ENCODE measurements around the gene FICD.

DNA sequence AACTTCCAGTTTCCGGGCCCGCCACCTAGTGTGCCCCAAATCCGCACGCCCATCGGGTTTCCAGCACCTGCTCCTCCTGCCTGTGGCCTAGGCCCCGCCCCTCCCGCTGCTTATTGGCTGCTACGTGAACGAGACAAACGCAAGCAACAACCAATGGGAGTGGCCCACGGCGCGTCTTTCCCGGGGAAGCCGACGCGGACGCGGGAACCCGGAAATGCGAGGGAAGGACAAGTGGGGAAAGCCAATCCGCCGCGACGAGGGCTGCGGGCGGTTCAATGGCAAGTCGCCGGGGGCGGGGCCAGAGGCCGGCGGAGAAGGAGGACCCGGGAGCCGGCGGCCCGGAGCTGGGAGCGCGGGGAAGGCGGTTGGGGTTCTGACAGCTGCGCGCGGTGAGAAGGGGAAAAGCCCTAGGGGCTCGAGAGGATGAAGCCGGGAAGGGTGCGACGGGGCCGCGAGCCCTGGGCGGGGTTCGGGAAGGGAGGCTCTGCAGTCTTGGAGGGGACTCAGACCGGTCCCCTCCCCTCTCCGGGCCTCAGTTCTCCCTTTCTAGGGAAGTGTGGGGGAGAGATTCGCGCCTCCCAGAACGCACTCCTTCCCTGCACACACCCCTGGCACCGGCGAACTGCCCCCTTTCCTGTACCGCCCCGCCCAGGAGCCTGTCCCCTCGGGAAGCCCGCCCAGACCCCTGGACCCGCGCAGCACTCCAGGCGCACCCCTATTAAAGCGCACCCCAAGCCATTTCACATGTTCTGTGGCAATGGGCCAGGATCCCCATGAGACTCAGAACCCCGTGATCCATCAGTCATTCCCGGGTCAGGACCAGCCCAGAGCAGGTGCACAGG lies at the start of gene FICD:
- no peak for TF ChIP-seq EZH2 (IDR thresholded peaks at IDR 0.05; ENCODE audit: low read length, missing control alignments)
- TF ChIP-seq, protein P1, sequence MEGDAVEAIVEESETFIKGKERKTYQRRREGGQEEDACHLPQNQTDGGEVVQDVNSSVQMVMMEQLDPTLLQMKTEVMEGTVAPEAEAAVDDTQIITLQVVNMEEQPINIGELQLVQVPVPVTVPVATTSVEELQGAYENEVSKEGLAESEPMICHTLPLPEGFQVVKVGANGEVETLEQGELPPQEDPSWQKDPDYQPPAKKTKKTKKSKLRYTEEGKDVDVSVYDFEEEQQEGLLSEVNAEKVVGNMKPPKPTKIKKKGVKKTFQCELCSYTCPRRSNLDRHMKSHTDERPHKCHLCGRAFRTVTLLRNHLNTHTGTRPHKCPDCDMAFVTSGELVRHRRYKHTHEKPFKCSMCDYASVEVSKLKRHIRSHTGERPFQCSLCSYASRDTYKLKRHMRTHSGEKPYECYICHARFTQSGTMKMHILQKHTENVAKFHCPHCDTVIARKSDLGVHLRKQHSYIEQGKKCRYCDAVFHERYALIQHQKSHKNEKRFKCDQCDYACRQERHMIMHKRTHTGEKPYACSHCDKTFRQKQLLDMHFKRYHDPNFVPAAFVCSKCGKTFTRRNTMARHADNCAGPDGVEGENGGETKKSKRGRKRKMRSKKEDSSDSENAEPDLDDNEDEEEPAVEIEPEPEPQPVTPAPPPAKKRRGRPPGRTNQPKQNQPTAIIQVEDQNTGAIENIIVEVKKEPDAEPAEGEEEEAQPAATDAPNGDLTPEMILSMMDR (conservative IDR thresholded peaks at IDR 0.05 in 1 of 2, IDR thresholded peaks at IDR 0.05 in 1 of 2; ENCODE audit: low read depth in 1 of 2, low read length in 2 of 2): no peak

Measured in fibroblast of lung (primary cell).